Colon (tissue), 2 donors: ENCODE results near the gene LUC7L.
"Not testable (repeated sequence)": the region's sequence is repeated elsewhere in the genome, so short reads cannot be mapped to it uniquely, and the experiment has no call there.

Experiments used
- FAIRE-seq: peaks from 2 replicates; lab custom pipeline; 2012; peaks lifted over from hg19 to GRCh38; lab: Jason Lieb, UNC
- donor health status: control.
- donor health status: control.

The LUC7L gene

GRCh38 chr16:228852-229730, at the start of gene LUC7L:
Gene LUC7L, minus strand, starts transcription at chr16:229449. Its CDS starts 110 bp downstream, at chr16:229339.
- no peak for FAIRE-seq

- no peak for FAIRE-seq
These were observed 49.7 kb upstream of the LUC7L start for GRCh38 chr16:278863-279366.

GRCh38 chr16:276426-277077, 47.3 kb upstream of the LUC7L start:
- no peak for FAIRE-seq

GRCh38 chr16:275786-276232, 46.6 kb upstream of the LUC7L start, which contains the start of gene RGS11:
Gene RGS11, minus strand, starts transcription at chr16:275944. Its CDS starts 33 bp downstream, at chr16:275911.
- no peak for FAIRE-seq

DNA sequence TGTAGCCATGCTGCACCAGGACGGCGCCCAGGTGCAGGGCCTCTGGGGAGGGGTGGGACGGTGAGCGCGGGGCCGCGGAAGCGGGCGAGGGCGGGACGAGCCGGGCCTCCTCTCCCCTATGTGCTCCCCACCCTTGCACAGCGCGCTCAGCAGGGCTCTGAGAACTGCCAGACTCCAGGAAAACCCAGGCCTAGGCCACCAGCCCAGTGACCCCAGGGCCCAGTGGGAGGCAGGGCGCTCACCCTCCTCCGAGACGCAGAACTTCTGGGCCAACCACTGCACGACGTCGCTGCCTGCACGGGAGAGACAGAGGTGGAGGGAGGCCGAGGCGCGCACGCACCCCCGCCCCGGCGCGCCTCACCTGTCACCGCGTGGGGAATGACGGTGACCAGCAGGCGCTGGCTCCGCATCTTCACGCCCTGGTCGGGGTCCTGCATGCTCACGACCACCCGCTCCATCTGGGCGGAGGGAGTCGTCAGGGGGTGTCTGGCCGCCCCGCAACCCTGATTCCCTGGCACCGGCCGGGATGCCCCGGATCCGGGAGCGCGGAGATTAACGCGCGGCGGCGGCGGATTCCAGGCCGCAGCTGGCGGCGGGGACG, 45.9 kb upstream of the LUC7L start:
- FAIRE-seq = no peak

- FAIRE-seq = no peak
These were observed 44.5 kb upstream of the LUC7L start for GRCh38 chr16:273547-274421.

DNA sequence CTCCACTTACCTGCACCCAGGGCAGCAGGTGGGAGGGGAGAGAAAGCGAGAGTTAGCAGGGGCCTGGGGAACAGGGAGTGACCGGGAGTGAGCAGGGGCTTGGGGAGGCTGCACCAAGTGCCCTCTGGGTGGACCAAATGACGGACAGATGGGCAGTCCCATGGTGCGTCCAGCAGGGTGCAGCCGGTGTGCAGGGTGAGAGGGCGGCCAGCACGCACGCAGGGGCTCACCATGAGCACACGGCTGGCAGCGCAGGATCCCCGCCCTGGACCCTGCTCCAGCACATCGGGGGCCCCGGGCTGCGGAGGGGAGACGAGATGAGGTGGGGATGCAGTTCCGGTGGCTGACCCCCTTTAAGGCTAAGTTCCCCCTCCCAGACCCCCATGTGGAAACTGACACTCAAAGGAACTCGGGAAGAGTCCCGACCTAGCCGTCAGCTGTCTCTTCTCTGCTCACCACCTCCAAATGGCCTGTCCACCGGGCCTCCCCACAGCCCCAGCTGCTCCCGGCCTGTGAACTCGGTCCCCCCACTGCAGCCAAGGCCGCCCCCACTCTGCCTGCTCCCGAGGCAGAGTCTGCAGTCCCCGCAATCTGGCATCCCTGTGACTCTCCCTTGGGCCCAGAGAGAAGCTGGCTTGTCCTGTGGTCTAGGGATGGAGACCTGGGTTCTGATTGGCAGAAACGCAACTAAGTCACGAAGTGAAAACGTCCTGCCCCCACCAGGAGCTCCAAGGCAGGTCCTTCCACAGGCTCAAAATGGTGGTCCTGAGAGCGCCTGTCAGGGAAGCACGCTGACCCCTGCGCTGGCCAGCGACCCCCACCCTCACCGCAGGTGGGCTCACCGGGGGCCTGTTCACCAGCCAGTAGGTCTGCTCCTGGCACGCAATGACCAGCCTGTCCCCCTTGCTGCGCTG, 43.6 kb upstream of the LUC7L start:
- FAIRE-seq = no peak

DNA sequence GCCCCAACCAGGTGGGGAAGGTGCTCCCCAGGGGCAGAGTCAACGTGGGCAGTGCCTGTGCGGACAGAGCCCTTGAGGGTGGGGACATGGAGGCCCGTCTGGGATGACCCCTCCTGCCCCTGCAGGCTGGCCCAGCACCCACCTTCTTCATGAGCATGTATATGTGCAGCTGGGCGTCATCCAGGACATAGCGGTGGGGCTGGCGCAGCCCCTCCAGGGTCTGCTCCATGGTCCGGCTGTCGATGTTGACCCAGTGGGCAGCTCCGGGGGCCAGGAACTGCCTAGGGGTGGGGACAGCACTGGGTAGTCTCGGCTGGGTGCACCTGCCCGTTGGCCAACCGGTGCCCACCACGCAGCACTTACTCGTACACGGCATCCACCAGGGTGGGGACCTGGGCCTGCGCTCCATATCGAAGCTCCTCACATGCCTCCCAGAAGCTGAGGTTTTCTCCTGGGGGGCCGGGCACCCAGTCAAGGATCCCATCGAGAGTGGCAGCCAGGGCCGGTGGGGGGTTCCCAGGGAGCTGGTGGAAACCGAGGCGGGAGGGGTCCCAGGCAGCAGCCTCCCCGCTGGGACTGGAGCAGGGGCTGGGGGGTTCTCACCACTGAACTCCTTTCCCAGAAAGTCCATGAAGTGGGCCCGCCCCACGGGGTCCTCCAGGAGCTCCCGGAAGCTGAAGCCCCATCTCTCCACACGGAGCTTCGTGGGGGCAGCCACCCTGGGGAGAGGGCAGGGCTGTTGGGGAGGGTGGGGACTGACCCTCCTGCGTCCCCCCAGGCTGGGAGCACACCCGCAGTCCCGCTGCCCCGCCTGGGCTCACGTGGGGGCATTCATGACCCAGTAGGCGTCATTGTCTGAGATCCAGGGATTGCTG, 41.4 kb upstream of the LUC7L start:
- FAIRE-seq = no peak

- no peak for FAIRE-seq
These were observed 40.0 kb upstream of the LUC7L start for GRCh38 chr16:269061-269796.

- FAIRE-seq = no peak
These were observed 39.1 kb upstream of the LUC7L start for GRCh38 chr16:268141-269053.

DNA sequence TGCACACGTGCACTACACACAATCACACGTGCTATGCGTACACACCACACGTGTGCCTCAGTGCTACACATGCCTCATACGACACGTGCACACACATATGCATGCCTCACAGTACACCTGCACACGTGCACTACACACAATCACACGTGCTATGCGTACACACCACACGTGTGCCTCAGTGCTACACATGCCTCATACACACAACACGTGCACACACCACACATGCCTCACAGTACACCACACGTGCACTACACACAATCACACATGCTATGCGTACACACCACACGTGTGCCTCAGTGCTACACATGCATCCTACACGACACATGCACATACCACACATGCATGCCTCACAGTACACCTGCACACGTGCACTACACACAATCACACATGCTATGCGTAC, 38.3 kb upstream of the LUC7L start:
- FAIRE-seq = not testable (repeated sequence)

GRCh38 chr16:266258-267164, 37.3 kb upstream of the LUC7L start:
- no peak for FAIRE-seq

GRCh38 chr16:265711-266110, 36.5 kb upstream of the LUC7L start:
- FAIRE-seq = no peak

GRCh38 chr16:265002-265529, 35.8 kb upstream of the LUC7L start:
- no peak for FAIRE-seq

- no peak for FAIRE-seq
These were observed 35.2 kb upstream of the LUC7L start for GRCh38 chr16:264440-264951.

GRCh38 chr16:263944-264343, 34.7 kb upstream of the LUC7L start:
- FAIRE-seq = no peak
